Endothelial cell of umbilical vein (primary cell): ENCODE results near the gene CNTLN. TPM values are rescaled to one million over a fixed set of nuclear protein-coding genes. Genes with fewer than 3 reads are reported as not detected.

Experiments used
- BruUV-seq: library from RNA; stranded (reverse); fragments of 400-500 nt; replicated peaks from 2 replicates; lab custom pipeline; 2021; lab: Mats Ljungman, UMichigan
- CTCF ChIA-PET: fragments of 300-600, 350-600 bp; sonication (Branson Sonifier 250); formaldehyde crosslinking; loops from one replicate; lab custom pipeline; 2021; ENCODE audit warnings: antibody characterized with exemption, inconsistent platforms; lab: Charles Lee
- POLR2A ChIA-PET: fragments of 300-600, 350-600 bp; sonication (Branson Sonifier 250); formaldehyde crosslinking; loops from one replicate; lab custom pipeline; 2021; ENCODE audit warnings: antibody characterized with exemption, inconsistent platforms; lab: Charles Lee
- DNase-seq: peaks from one replicate; pipeline ENCODE4 v3.0.0-alpha.2; 2011; ENCODE audit warnings: low read depth, low spot score
- FAIRE-seq: peaks from 2 replicates; lab custom pipeline; 2011; peaks lifted over from hg19 to GRCh38; lab: Jason Lieb, UNC
- H2AFZ ChIP-seq: 2 replicates; pipeline ENCODE4 v1.6.0; 2012; ENCODE audit warnings: low read depth, low read length, control low read depth, inconsistent platforms
- H3K27ac ChIP-seq: 2 replicates; pipeline ENCODE4 v1.5.1; 2011; ENCODE audit warnings: low read depth, mild to moderate bottlenecking, control low read depth, low read length, moderate library complexity; ENCODE audit not compliant: insufficient read depth
- H3K27me3 ChIP-seq, 2 experiments: 2 replicates each; pipeline versions ENCODE4 v1.6.0 to v1.6.1; 2011; ENCODE audit warnings: low read length in 2 of 2, mixed read lengths in 1 of 2; ENCODE audit not compliant: control insufficient read depth in 2 of 2, insufficient read depth in 2 of 2
- H3K36me3 ChIP-seq, 2 experiments: 2 replicates in 1 of 2; 3 replicates in 1 of 2; pipeline ENCODE4 v1.5.1; 2011; ENCODE audit warnings: low read length in 2 of 2, mild to moderate bottlenecking in 1 of 2, moderate library complexity in 1 of 2; ENCODE audit not compliant: control insufficient read depth in 2 of 2, insufficient read depth in 2 of 2; ENCODE audit errors: extremely low read depth in 1 of 2
- H3K4me1 ChIP-seq: 3 replicates; pipeline ENCODE4 v1.5.1; 2011; ENCODE audit warnings: mild to moderate bottlenecking, low read length; ENCODE audit not compliant: control insufficient read depth, insufficient read depth; ENCODE audit errors: extremely low read depth
- H3K4me2 ChIP-seq: 2 replicates; pipeline ENCODE4 v1.6.1; 2011; ENCODE audit warnings: low read length, control low read depth, mixed read lengths; ENCODE audit not compliant: insufficient read depth
- H3K4me3 ChIP-seq, 3 experiments: fragments of 200-600 bp in 1 of 3; sonication (generic), shearing (Covaris generic) in 1 of 3; replicated peaks in 1 of 3; 2 replicates each; pipeline ENCODE4 v1.5.1; 2011 to 2016; ENCODE audit warnings: control low read depth in 3 of 3, low read length in 3 of 3, mild to moderate bottlenecking in 2 of 3, inconsistent platforms in 1 of 3, low read depth in 1 of 3, moderate library complexity in 1 of 3; ENCODE audit not compliant: insufficient read depth in 1 of 3
- H3K79me2 ChIP-seq: 2 replicates; pipeline ENCODE4 v1.6.0; 2012; ENCODE audit warnings: low read length, inconsistent platforms; ENCODE audit not compliant: control insufficient read depth, insufficient read depth
- H3K9ac ChIP-seq: replicated peaks from 2 replicates; pipeline ENCODE3; 2011; ENCODE audit warnings: low read length, control low read depth; ENCODE audit not compliant: insufficient read depth; ENCODE audit errors: extremely low read depth
- H3K9me1 ChIP-seq: replicated peaks from 3 replicates; pipeline ENCODE4 v1.6.0; 2011; ENCODE audit warnings: mild to moderate bottlenecking, low read length; ENCODE audit not compliant: control insufficient read depth, insufficient read depth; ENCODE audit errors: extremely low read depth
- H3K9me3 ChIP-seq: replicated peaks from 2 replicates; pipeline ENCODE4 v1.5.1; 2012; ENCODE audit warnings: low read length, inconsistent platforms; ENCODE audit not compliant: control insufficient read depth, insufficient read depth
- H4K20me1 ChIP-seq: replicated peaks from 2 replicates; pipeline ENCODE3; 2011; ENCODE audit warnings: mild to moderate bottlenecking, low read length; ENCODE audit not compliant: control insufficient read depth, insufficient read depth; ENCODE audit errors: extremely low read depth
- EZH2 ChIP-seq: IDR thresholded peaks from 2 replicates; pipeline ENCODE4 v1.6.1; 2012; ENCODE audit warnings: borderline replicate concordance, low read depth, mild to moderate bottlenecking, moderate library complexity, low read length, inconsistent platforms; ENCODE audit not compliant: severe bottlenecking
- GATA2 ChIP-seq: IDR thresholded peaks from 2 replicates; pipeline ENCODE4 v1.7.0; 2011; ENCODE audit warnings: low read depth, mild to moderate bottlenecking, moderate library complexity, mixed read lengths, low read length; ENCODE audit not compliant: insufficient read length, insufficient read depth
- POLR2A ChIP-seq: IDR thresholded peaks from 2 replicates; pipeline ENCODE4 v1.6.1; 2012; ENCODE audit warnings: low read depth, mild to moderate bottlenecking, control low read depth, low read length
- POLR2AphosphoS5 ChIP-seq: IDR thresholded peaks from 2 replicates; pipeline ENCODE4 v1.6.1; 2012; ENCODE audit warnings: low read depth, mild to moderate bottlenecking, control low read depth, low read length, moderate library complexity; ENCODE audit not compliant: insufficient read depth
- dilution Hi-C: fragments of 300-500 bp; cut with MboI; formaldehyde crosslinking; loops from one replicate; pipeline ENCODE4 v1.15.0; 2019; ENCODE audit warnings: low sequenced_read_pairs; ENCODE audit not compliant: extremely low pct_ligation_motif_present
- intact Hi-C: fragments of 100-400 bp; cut with micrococcal nuclease; formaldehyde crosslinking; loops from one replicate; pipeline ENCODE4 v1.10.0; 2022
- polyA plus RNA-seq, 4 experiments: library from polyadenylated mRNA; depleted of rRNA in 3 of 4; stranded (reverse) in 3 of 4; unstranded in 1 of 4; fragments of >200 nt; gene quantifications; 2 replicates each; pipeline versions ENCODE4 v1.2.1 to v1.2.3, GENCODE V29; 2011 to 2012; ENCODE audit warnings: missing spikeins in 1 of 4
- total RNA-seq: library from RNA; stranded (reverse); gene quantifications from 2 replicates; pipeline ENCODE4 v1.2.3, GENCODE V29; 2021
- TF ChIP-seq, protein P1 (sequence below), 2 donors: IDR thresholded peaks; 1 replicate in 1 of 2; 2 replicates in 1 of 2; pipeline ENCODE4 v1.5.1; 2011; ENCODE audit warnings: low read length in 2 of 2, mild to moderate bottlenecking in 2 of 2, moderate library complexity in 2 of 2, control low read depth in 1 of 2, inconsistent platforms in 1 of 2, low read depth in 1 of 2; ENCODE audit not compliant: insufficient read depth in 1 of 2; ENCODE audit errors: extremely low read depth in 1 of 2
- TF ChIP-seq, protein P2 (sequence below): IDR thresholded peaks from 2 replicates; pipeline ENCODE4 v1.6.1; 2011; ENCODE audit not compliant: insufficient read depth, insufficient read length

CNTLN gene
- total and polyA plus RNA-seq, 2 donors (not counting 3 experiments of a cell fraction or from before 2014, with no cell fraction given): 3.5 to 15.8 TPM

DNA sequence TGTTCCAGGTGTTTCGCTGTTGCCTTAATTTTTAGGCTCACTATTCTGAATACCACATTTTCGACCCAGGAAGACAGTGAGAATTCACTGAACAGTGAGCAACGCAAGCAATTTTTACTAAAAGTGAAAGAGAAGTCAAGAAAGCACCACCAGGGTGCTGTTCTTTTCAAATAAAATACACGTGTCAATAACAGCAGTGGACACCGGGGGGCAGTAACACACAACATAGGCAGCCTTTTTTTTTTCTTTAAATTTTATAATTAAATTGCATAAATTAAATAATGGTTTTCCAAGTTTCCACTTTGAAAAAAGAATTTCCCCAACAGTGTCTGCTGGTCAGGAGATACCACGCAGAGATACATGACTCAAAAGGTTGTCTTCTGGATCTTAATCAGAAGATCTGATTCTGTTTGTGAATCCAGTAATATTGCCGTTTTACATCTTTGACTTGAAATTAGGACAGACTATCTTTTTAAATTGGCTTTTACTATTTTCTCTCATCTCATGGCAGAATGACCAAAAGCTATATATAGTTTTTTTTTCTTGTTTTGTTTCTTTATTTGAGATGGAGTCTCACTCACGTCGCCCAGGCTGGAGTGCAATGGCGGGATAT, 396.9 kb downstream of the CNTLN start:
- Histone ChIP-seq H3K4me3 (no peak overlapping the region), H3K9me3 (no peaks in the 10 kb centered on the region), H3K4me1 (no peaks in the 10 kb centered on the region), H3K9ac (no peak overlapping the region), H4K20me1 (no peaks in the 10 kb centered on the region), H3K36me3 (no peaks in the 10 kb centered on the region), H3K27ac (no peak overlapping the region), H3K9me1 (no peaks in the 10 kb centered on the region), H3K79me2 (no peaks in the 10 kb centered on the region), H3K4me2 (peak overlapping the region; percentile 45), H3K27me3 (no peaks in the 10 kb centered on the region), H2AFZ (no peak overlapping the region)
- TF ChIP-seq, protein P1, sequence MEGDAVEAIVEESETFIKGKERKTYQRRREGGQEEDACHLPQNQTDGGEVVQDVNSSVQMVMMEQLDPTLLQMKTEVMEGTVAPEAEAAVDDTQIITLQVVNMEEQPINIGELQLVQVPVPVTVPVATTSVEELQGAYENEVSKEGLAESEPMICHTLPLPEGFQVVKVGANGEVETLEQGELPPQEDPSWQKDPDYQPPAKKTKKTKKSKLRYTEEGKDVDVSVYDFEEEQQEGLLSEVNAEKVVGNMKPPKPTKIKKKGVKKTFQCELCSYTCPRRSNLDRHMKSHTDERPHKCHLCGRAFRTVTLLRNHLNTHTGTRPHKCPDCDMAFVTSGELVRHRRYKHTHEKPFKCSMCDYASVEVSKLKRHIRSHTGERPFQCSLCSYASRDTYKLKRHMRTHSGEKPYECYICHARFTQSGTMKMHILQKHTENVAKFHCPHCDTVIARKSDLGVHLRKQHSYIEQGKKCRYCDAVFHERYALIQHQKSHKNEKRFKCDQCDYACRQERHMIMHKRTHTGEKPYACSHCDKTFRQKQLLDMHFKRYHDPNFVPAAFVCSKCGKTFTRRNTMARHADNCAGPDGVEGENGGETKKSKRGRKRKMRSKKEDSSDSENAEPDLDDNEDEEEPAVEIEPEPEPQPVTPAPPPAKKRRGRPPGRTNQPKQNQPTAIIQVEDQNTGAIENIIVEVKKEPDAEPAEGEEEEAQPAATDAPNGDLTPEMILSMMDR (IDR thresholded peaks at IDR 0.05; ENCODE audit: extremely low read depth in 1 of 2, insufficient read depth in 1 of 2, low read depth in 1 of 2, low read length in 2 of 2): peak; percentile 48 to 56
- TF ChIP-seq GATA2: no peak
- dilution Hi-C loops: no loop called here
- CTCF ChIA-PET: interaction anchor here (1.0 to 2.0 kb wide), 3 partner anchors 12 to 279 kb away, joined by 3 to 9 read pairs (median 5); no protein-coding TSS in a partner anchor
- FAIRE-seq (peak; percentile 78), DNase-seq (peak; percentile 53)
- POLR2A ChIA-PET: no interaction called here
- no TSS peak for BruUV-seq
- intact Hi-C loops: loop anchor here (2.0 kb wide), 1 partner anchor 677 kb away; no protein-coding TSS in a partner anchor

DNA sequence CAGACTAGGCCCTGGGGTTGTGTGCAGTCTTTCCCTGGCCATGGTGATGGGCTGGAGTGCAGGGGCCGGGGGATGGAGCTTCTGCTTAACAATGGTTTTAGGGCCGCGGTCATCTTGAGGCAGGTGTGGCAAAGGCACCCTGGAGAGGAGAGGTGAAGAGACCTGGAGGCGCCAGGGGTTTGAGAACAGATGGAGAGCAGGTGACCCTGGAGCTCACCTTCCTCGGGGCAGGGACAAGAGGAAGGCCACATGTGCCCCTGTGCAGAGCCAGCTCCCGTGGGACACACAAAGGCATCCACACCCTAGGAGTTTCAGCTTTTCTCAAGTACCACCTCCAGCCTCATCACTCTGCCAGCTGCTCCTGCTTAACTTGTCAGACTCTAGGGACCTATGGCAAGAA, 397.6 kb downstream of the CNTLN start:
- POLR2A ChIA-PET: no interaction called here
- dilution Hi-C loops (no loop called here), intact Hi-C loops (no loop called here)
- CTCF ChIA-PET: interaction anchor here (1.0 to 2.9 kb wide), 7 partner anchors 8 to 676 kb away, joined by 3 to 11 read pairs (median 8); no protein-coding TSS in a partner anchor
- H3K27ac ChIP-seq: no peak overlapping the region
- no peak overlapping the region for H3K9ac ChIP-seq
- H2AFZ ChIP-seq: no peak overlapping the region
- TF ChIP-seq POLR2A: no peak
- no peak for TF ChIP-seq EZH2
- TF ChIP-seq, protein P2, sequence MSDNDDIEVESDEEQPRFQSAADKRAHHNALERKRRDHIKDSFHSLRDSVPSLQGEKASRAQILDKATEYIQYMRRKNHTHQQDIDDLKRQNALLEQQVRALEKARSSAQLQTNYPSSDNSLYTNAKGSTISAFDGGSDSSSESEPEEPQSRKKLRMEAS: no peak
- no peak for TF ChIP-seq POLR2AphosphoS5
- no peaks in the 10 kb centered on the region for H3K4me1 ChIP-seq
- no peak for DNase-seq
- FAIRE-seq: no peak
- H3K9me1 ChIP-seq: no peaks in the 10 kb centered on the region
- no peak overlapping the region for H3K4me2 ChIP-seq
- H3K36me3 ChIP-seq: no peaks in the 10 kb centered on the region
- H3K9me3 ChIP-seq: no peaks in the 10 kb centered on the region
- no peaks in the 10 kb centered on the region for H4K20me1 ChIP-seq
- BruUV-seq: no TSS peak
- no peaks in the 10 kb centered on the region for H3K27me3 ChIP-seq
- no peaks in the 10 kb centered on the region for H3K79me2 ChIP-seq
- H3K4me3 ChIP-seq: no peak overlapping the region
